HG03196 (cell line): ENCODE results near the gene FAM43A.

Experiments
- ATAC-seq: cut with Tn5 transposase; IDR thresholded peaks from one replicate; pipeline ENCODE4 v1.9.1; 2021; ENCODE audit not compliant: unreplicated experiment

FAM43A gene

DNA sequence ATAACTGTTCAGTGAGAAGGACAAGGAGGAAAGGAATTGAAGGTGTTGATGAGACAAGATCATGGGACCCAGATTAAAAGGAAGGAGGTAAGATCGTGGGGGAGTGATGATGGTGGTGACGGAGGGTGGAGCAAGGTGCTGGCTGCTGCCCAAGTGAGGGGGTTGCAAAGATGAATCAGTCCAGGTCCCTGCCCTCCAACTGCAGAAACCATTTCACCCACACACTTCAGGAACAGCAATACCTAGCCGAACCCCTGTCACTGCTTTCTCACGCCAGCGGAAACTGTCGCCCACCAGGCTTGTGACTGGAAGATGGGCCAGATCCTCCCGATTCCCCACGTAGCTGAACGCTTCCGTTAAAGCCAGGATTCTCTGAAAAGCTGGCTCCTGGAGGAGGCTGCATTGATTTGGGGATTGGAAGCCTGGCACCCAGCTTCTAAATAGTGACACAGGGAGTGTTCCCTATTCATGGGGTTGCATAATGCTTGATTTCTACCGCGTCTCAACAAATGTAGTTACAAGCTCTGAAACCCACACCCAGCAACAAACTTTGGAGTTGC, 10.5 kb upstream of the FAM43A start:
- no peak for ATAC-seq

DNA sequence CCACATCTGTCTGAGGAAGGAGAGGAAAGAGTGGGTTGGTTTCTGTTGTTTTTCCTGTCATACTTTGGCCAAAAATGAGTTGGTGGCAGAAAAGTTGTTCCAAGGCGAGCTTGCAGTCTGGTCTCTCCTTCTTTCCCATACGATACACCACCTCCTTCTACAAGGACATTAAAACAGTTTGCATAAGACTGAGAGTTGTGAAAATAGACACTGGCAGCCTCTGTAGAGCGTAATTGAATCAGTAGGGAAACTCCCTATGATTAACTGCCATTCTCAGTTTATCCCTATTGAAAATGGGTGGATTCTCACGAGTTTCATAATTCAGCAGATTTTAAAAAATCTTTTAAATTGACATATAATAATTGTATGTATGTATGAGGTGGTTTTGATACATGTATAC, 10.0 kb upstream of the FAM43A start:
- ATAC-seq, result no peak

DNA sequence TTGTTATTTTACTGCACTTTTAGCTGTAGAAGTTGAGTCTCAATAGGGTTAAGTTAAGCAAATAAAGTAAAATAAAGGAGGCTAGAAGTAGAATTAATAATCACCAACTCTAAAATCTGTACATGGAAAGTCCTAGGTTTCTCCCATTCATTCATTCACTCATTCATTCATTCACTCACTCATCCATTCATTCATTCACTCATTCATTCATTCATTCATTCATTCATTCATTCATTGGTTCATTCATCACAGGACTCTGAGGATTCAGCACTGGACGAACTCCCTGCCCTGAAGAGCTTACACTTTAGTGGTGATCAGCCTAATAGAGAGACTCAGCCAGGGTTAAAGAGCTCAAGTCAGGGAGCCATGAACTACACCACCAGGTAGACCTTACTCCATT, 9.2 kb upstream of the FAM43A start:
- ATAC-seq, result no peak

DNA sequence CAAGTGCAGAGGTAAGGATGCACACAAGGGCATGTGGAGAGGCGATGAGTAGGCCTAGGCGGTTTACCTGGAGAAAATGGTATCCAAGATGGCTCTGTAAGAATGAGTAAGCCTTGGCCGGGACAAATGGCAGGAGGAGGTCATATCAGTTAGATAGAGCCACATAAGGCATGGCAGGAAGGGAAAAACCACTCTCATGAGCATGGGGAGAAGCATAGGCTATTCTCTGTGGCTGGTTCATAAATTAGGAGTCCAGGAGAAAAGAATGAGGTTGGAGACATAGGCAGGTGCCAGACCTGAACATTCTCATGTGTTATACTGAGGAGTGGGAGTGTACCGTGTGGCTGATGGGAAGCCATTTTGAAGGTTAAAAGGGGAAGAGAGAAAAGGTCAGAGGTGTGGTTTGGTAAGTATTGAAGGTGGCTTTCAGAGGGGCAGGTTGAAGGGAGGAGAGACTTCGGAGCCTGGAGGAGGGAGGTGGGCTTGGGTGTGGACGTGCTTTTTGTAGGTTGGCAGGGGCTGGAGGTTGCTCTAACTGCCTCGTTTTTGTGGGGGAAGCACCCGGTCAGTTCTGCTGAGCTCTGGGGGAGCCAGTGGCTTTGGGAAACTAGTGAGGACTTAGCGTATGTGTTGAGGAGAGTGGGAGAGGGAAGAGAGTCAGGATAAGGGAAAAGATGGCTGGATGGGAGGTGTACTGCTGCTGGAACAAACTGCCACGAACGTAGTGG, 4.6 kb upstream of the FAM43A start:
- no peak for ATAC-seq

DNA sequence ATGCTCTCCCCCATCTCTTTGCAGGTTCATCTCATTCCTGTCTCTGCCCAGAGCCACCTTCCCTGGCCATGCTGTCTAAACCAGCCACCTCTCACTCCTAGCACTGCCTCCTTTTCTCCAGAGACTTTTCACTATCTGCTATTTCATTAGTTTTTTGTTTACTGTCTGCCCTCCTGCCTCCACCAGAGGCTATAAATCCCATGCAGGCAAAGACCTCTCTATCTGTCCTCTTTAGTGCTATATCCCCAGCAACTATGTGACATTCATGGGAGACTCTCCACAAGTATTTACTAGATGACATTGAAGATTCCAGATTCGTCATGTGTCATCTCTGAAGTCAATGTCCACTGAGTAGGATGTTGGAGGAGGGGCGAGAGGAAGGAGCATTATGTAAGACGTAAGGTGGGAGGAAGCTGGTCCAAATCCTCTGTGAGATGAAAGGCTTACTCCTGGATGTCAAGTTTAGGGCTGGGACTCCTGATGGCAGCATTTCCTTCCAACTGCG, 3.4 kb upstream of the FAM43A start:
- ATAC-seq, result no peak

DNA sequence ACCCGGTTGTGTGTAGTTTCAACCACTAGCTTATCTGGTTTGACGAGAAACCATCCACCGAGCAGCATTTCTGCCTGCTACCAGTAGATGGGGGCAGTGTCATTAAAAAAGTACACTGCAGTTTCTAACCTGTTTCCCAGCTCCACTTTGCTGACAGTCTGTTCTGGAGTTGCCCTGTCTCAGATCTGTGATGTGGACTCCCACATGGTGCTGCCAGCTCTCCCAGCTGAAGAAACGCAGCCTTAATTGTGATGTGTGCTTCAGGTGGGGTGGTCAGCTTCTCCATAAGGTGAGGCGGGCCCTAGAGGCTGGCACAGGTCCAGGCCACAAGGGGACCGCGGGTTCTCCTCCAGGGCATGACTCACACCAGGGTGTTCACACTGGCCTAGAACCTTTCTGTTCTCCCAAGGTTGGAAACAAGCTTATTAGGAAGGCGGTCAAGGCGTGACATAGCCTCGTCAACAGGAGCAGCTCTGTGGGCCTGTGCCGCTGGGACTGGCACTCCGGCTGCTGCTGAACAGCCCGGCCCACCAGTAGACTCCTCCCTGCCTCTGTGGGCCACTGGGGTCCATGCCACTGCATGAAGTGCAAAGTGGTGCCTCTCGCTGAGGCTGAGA, 2.9 kb upstream of the FAM43A start:
- ATAC-seq, result no peak

DNA sequence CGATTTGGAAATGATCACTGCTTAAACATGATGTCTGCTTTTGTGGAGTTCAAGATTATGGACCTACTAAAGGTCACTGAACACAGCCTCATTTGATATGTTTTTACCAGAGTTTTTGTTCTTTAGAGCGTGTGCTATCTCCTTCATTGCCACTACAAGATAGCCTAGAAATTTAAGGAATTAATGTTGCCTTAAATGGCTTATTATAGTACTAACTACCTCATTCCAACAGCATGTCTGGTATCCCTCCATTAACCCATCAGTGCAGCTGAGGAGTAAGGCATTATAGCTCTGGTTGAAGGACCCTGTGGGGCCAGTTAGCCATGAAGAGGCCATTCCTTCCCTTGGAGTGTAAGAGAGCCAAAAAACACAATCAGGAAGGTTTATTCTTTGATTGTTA, 2.3 kb upstream of the FAM43A start:
- no peak for ATAC-seq

DNA sequence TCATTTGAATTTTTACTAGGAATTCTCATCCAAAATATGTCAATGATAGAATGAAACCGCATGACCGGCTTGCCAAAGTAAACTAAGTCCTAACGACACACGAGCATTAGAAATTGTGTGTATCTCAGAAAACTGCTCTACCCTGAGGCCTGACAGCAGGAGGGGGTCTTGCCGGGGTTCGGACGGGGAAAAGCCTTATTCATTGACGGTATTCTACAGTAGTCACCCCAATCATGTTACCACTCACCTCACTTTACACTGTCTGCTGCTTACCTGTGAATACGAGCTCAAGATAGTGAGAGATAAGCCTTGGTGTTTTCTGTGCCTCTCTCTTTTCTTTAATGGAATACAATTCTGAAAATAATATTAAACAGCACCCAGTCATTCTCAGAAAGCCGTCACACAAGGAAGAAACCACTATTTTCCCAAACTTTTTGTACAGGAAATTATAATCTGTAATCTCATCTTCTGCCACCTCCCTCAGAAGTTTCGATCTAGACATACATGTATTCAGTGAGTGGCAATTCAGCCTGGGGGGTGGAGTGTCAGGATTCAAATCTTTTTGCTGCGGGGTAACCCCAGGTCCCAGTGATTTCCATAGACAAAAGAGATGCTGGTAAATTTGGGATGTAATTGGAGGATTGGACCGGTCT, 492 bp upstream of the FAM43A start:
- ATAC-seq, result peak; percentile 2

DNA sequence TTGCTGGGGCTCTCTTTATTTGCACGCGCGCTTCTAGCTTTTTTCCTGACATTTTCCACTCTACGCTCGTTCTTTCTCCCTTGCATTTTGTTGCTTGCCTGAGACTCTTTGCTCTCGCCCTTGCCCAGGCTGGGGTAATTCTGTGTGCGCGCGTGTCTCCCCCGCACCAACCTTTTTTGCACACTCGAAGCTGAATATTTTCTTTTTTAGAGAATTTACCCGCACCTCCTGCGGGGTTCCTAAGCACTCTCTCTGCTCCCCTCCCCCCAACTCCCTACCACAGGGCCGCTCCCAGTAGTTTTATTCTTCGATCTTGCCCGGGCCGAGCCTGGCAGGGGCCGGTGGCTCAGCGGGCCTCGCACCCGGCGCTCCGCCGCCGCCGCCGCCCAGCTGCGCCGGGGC, 732 bp downstream of the FAM43A start:
- ATAC-seq, result no peak

DNA sequence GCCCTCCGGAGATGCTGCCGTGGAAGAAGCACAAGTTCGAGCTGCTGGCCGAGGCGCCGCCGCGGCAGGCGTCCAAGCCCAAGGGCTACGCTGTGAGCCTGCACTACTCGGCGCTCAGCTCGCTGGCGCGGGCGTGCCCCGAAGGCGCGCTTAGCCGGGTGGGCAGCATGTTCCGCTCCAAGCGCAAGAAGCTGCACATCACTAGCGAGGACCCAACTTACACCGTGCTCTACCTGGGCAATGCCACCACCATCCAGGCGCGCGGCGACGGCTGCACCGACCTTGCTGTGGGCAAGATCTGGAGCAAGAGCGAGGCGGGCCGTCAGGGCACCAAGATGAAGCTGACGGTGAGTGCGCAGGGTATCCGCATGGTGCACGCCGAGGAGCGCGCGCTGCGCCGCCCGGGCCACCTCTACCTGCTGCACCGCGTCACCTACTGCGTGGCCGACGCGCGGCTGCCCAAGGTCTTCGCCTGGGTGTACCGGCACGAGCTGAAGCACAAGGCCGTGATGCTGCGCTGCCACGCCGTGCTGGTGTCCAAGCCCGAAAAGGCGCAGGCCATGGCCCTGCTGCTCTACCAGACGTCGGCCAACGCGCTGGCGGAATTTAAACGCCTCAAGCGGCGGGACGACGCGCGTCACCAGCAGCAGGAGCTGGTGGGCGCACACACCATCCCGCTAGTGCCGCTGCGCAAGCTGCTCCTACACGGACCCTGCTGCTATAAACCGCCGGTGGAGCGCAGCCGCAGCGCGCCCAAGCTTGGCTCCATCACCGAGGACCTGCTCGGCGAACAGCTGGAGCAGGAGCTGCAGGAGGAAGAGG, 1.3 kb downstream of the FAM43A start:
- ATAC-seq, result no peak

DNA sequence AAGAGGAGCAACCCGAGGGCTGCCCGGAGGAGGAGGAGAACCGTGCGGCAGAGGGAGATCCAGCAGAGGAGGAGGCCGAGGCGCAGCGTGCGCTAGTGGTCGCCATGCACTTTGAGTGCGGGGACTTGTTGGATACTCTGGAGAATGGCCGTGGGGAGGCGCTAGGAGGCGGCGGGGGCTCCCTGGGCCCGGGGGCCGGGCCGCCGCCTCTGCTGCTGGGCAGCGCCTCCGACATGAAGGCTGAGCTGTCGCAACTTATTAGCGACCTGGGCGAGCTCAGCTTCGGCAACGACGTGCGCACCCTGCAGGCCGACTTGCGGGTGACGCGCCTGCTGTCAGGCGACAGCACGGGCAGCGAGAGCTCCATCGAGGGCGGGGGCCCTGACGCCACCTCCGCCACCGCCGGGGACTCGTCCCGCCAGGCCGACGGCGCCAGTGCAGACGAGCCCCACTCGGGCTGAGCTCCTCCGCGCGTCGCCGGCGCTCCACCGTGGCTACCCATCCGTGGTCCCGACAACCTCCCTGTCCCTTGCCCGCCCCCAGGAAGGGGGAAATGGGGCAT, 2.0 kb downstream of the FAM43A start:
- ATAC-seq, result peak; percentile 28

DNA sequence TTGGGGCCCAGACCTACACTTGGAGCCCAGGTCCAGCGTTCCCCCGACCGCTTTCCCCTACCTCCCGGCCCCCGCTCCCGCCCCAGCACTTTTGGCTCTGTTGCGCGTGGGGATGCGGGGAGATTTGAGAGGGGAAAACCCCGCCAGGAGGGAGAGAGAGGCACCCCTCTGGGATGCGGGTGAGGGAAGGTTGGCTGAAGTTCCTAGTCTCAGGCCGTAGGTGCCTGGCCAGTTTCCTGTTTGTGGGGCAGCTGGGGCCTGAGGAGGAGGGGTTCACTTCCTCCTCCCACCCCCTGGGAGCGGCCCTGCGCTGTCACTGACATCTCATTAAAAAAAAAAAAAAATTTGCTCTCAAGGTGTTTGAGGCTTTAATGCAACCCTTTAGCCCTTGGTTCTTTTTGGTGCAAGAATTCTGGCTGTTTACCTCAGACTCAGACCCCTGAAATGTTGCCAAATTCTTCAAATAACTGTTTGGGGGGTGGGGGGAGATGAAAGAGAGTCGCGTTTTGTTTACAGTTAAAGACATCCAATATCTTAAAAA, 2.6 kb downstream of the FAM43A start:
- peak; percentile 25 for ATAC-seq

DNA sequence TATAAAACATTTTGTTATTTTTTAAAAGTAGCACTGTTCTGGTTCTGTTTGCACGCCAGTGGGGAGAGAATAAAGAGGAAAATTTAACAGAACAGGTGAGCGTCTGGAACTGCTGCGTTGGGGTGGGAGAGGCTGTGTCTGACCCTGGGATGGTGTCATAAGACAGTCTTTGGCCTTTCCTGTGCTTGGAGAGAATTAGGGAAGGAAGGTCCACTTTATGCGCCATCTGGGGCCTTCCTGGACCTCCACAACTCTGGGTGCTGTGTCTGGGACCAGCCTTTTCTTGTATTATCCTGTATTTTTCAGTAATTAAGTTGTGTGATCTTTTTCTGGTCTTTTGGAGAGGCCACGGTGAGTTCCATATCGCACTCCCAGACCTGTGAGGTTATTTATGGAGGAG, 3.3 kb downstream of the FAM43A start:
- ATAC-seq, result no peak

DNA sequence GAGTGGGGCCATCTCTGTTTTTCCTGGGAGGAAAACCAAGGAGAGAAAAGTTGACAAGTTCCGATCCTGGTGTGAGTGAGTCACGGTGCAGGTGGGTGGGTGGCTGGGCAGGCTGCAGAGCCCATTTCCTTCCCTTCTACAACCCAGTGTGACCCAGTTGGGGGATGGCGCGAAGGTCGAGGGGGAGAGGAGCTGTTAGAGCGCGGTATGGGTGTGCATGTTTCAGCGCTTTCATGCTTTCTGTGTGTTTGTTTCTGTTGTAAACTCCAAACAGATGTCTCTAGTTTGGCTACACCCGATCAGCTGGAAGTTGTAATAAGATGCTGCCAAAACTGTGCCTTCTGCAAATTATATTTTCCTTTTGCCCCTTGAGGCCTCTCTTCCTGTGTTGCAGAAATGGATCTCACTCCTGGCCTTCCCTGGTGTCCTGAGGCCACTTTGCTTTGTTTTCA, 3.8 kb downstream of the FAM43A start:
- ATAC-seq, result no peak

DNA sequence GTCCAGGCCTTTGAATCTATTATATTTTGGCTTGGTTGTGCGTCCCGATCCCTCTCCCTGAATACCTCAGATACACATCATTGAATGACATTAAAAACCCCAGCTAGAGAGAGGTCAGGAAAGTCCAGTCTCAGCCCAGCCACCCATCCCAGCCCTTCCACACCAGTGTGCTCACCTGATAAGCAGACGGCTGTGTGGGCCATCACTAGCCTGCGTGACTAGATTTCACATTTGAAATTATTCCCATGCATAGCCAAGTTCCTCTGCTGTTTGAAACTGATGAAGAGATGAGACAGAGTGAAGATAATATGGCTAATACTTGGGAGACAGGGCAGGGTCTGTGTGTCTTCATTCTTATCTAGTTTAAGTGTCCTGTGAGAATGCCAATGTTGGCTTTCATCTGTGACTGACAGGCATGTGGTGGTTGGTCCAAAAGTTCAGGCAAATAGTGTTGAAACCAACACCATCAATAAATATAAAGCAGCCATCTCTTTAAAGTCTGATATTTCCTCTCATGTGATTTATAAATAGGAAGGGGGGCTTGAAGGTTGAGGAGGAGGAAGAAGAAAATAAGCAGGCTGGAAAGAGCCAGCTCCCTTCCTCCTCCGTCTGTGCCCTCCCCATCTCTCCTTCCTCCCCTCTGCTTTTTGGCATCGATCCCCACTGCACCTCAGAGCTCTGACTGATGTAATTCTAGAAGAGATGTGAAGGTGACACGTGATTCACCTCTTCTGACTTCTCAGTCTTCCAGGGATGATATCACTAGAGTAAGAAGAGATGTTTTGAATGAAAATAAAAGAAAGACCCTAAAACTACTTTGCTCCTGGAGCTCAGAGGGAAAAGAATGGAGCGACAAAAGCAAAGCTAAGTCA, 5.1 kb downstream of the FAM43A start:
- ATAC-seq, result no peak

DNA sequence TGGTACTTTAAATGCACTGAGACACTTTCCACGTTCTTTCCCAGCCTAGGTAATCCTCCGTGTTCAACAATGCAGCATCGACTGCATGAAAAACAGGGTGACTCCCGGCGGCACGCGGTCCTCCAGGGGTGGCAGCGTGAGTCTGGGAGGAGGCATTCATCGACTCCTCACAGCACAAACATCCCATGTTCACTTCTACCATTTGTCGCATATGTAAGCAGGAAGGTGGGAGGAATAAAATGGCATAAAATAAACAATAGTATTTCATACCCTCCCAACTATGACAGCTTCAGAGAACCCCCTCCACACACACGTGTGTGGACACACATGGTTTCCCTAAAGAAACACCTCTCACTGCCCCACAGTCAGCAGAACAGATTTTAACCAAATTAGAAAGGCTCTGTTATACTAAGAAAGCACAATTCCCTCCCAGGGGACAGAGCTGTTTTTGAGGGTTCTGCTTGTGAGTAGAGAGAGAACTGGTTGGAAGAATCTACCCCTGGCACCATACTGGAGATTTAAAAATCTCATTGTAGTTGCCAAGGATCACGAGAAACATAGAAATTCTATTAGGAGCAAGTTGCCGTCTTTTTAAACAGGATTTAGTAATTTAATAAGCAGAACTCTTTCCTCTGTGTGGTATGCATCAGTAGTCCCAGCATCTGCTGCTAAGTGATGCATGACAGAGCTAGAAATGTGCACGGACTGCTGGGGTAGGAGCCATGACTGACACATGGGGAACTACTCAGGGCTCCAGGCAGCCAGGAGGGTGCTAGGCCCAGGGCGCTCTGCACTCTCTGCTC, 6.0 kb downstream of the FAM43A start:
- ATAC-seq, result peak; percentile 62

DNA sequence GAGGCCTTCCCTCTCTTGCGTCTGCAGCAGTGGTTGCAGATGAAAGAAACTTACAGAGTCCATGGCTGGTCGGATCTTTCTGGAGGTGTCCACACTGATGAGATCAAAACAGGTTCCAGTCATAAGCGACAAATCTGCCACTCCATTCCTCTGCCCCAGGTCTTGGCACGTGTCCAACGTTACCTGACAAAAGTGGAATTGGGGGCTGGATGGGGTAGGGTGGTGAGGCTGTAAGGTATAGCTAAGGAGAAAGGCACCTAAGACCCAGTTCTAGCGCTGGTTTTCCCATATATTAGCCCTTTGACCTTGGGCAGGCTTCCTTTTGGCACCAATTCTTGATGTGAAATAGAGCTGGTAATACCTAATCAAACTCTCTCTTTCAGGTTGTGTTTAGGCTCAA, 11.0 kb downstream of the FAM43A start:
- no peak for ATAC-seq

DNA sequence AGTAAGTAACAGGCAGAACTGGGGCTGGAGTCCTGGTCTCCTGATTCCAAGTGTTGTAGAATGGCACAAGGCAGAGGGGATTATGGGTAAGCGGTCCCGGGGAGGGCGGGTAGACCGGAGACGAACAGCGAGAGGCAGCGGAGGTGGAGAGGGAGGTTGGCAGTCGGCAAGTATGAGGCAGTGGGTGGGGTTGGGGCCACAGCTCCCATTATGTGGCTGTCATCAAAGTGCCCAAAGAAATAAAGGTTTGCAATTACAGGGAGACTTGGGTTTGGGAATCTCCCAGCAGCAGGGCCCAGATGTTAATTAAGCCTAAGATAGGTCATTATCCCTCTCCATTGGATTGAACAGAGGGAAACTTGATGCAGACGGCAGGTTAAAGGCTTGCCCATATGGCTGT, 16.9 kb downstream of the FAM43A start:
- no peak for ATAC-seq

DNA sequence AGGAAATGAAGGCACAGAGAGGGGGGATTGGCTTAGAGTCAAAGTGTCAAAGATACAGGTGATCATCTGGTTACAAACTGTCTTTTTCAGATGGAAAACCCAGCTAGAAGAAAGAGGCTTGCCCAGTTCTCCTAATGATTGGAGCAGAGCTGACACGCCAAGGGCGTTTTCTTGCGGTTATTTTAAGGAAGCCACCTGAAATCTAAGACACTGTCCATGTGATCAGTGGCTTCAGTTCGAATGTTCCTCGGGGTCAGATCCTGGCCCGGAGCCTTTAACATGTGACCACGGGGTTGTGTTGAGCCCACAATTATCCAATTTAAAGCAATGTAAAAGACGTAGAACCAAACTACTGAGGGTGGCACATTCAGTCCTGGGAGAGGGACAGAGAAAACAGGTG, 19.5 kb downstream of the FAM43A start:
- no peak for ATAC-seq
